ENCODE results near the gene PTPRT. TPM values are rescaled to one million over a fixed set of nuclear protein-coding genes. Genes with fewer than 3 reads are reported as not detected.

PTPRT gene
- total RNA-seq, 1 experiment from 2014 or later: 0.13 TPM

DNA sequence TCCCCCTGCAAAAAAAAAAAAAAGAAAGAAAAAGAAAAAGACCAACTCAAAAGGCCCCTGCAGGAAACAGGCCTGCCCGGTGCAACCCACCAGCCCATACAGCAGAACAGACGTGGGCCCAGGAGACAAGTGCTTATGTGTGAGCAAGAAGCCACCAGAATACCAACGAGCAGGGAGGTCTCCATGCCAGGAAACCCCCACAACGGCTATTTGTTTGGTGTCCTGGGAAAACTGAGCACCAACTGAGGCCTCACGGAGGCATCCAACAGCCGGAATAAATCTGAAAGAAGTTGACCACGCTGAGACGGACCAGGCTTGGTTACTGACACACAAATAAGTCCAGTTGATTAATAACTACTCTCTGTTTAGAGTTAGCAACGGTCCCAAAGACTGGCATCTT is 29.7 kb downstream of the PTPRT start:
- H3K4me1 Mint-ChIP-seq: no peaks in the 10 kb centered on the region
- Histone ChIP-seq H3K9me3 (ENCODE audit: control insufficient read depth, low read depth, low read length) (no peaks in the 10 kb centered on the region), H3K18ac (ENCODE audit: insufficient read length, low read depth, low read length) (no peak overlapping the region), H3K79me2 (ENCODE audit: insufficient read depth, low read length) (no peaks in the 10 kb centered on the region), H3K4ac (ENCODE audit: low read depth, low read length) (no peak overlapping the region), H2BK120ac (ENCODE audit: low read depth, low read length, poor library complexity, severe bottlenecking) (no peak overlapping the region), H3K27ac (ENCODE audit: insufficient read length, low read depth, low read length) (no peak overlapping the region), H3K14ac (ENCODE audit: insufficient read depth, low read length) (no peak overlapping the region), H4K20me1 (ENCODE audit: control insufficient read depth, insufficient read depth, insufficient read length) (no peaks in the 10 kb centered on the region), H4K91ac (ENCODE audit: insufficient read length, low read depth, low read length) (no peak overlapping the region), H3K9ac (ENCODE audit: extremely low read depth, insufficient read length, low read length) (no peak overlapping the region), H3K23ac (ENCODE audit: insufficient read length, low read depth, low read length) (no peak overlapping the region), H3K4me1 (ENCODE audit: insufficient read depth, low read length) (no peaks in the 10 kb centered on the region), H2BK20ac (ENCODE audit: low read depth, low read length, poor library complexity, severe bottlenecking) (no peak overlapping the region), H2AFZ (ENCODE audit: low read length) (no peak overlapping the region), H3K79me1 (ENCODE audit: insufficient read depth, low read depth, low read length, poor library complexity, severe bottlenecking) (no peaks in the 10 kb centered on the region), H2BK5ac (ENCODE audit: insufficient read length, low read length) (no peak overlapping the region), H2BK12ac (ENCODE audit: insufficient read length, low read depth, low read length) (no peak overlapping the region), H3K4me2 (ENCODE audit: insufficient read depth, insufficient read length, low read length) (no peak overlapping the region), H2BK15ac (ENCODE audit: low read depth, low read length) (no peak overlapping the region), H2AK5ac (ENCODE audit: insufficient read length, low read length) (no peak overlapping the region), H3K27me3 (ENCODE audit: insufficient read depth, low read length) (no peaks in the 10 kb centered on the region), H3K23me2 (ENCODE audit: insufficient read length, low read depth, low read length, poor library complexity, severe bottlenecking) (no peaks in the 10 kb centered on the region), H4K5ac (ENCODE audit: insufficient read length, low read depth, low read length) (no peak overlapping the region), H4K8ac (replicated peaks; ENCODE audit: insufficient read length, low read depth, low read length) (no peak overlapping the region), H3K56ac (ENCODE audit: insufficient read length, low read depth, low read length) (no peak overlapping the region), H3T11ph (ENCODE audit: low read length) (no peak overlapping the region)
- no peak overlapping the region for H3K4me3 Mint-ChIP-seq
- DNase-seq: no peak
- WGBS (ENCODE audit: extremely low coverage, insufficient read length, low lambda C conversion rate): no CpG with 5 or more reads among the region's 9 CpGs
- H3K27me3 Mint-ChIP-seq (ENCODE audit: low read depth): peaks cover 17% of the 10 kb centered on the region
- H3K9me3 Mint-ChIP-seq: no peaks in the 10 kb centered on the region; a peak in 1 of 5 replicates
- no peaks in the 10 kb centered on the region for H3K36me3 Mint-ChIP-seq (ENCODE audit: insufficient read depth in 1 of 3, low read depth in 3 of 3)
- H3K27ac Mint-ChIP-seq: no peak overlapping the region; a peak in 1 of 7 replicates
- TF ChIP-seq, protein P1, sequence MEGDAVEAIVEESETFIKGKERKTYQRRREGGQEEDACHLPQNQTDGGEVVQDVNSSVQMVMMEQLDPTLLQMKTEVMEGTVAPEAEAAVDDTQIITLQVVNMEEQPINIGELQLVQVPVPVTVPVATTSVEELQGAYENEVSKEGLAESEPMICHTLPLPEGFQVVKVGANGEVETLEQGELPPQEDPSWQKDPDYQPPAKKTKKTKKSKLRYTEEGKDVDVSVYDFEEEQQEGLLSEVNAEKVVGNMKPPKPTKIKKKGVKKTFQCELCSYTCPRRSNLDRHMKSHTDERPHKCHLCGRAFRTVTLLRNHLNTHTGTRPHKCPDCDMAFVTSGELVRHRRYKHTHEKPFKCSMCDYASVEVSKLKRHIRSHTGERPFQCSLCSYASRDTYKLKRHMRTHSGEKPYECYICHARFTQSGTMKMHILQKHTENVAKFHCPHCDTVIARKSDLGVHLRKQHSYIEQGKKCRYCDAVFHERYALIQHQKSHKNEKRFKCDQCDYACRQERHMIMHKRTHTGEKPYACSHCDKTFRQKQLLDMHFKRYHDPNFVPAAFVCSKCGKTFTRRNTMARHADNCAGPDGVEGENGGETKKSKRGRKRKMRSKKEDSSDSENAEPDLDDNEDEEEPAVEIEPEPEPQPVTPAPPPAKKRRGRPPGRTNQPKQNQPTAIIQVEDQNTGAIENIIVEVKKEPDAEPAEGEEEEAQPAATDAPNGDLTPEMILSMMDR (conservative IDR thresholded peaks at IDR 0.05): no peak
